ENCODE data around the gene OSGEP. TPM values are rescaled to one million over a fixed set of nuclear protein-coding genes. Genes with fewer than 3 reads are reported as not detected.

The OSGEP gene
- total RNA-seq, 1 donor from 2014 or later = 57.1 TPM

DNA sequence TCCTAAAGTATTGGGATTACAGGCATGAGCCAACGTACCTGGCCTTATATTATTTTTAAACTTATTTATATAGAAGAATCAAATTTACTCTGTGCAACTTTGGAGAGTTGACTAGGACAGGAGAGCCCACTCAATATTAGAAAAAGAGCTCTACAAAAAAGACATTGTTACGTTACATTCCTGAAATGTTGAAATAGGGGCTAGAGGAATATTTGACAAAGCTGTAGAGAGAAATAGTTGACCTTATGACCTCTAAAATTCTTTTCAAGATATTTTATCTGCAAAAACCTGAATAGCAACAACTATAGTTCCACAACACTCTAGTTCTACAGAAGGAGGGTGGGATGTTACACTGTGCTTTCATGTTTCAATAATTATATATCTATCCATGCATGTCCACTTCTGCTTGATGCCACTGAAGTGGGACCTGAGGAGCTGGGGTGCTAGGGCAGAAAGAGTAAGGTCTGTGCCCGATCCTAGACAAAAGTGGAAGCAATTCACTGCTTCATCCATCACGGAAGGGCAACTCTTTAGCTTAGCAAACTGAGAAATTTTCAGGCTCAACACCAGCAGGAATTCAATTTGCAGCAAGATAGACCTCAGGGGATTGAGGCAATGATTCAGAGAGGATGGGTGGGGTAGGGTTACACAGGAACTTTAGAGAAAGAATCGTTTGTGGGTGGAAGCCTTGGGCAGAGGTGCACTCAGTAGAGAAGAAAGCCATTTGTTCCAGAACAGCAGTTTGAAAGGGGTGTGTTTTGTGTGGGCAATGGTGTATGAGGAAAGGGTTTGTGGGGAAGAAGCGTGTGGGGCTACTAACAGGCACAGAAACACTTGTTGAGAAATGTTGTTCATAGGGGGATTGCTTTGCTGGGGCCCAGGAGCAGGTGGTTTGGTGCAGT is 34.7 kb upstream of the OSGEP start:
- Mint-ChIP-seq H3K27me3 (no peaks in the 10 kb centered on the region), H3K9me3 (peaks cover 9% of the 10 kb centered on the region), H3K27ac (peak overlapping the region; percentile 97), H3K4me1 (ENCODE audit: unreplicated experiment) (peaks cover 11% of the 10 kb centered on the region), H3K4me3 (peak overlapping the region; percentile 81), H3K36me3 (no peaks in the 10 kb centered on the region)
- DNase-seq (ENCODE audit: extremely low spot score, unreplicated experiment) = no peak
- TF ChIP-seq CTCF (conservative IDR thresholded peaks at IDR 0.05) = no peak

GRCh38 chr14:20487396-20487725 is 32.7 kb upstream of the OSGEP start:
- H3K4me3 Mint-ChIP-seq = no peak overlapping the region
- peaks cover 4% of the 10 kb centered on the region for H3K9me3 Mint-ChIP-seq
- peaks cover 6% of the 10 kb centered on the region for H3K4me1 Mint-ChIP-seq (ENCODE audit: unreplicated experiment)
- DNase-seq (ENCODE audit: extremely low spot score, unreplicated experiment) = no peak
- no peaks in the 10 kb centered on the region for H3K27me3 Mint-ChIP-seq
- H3K27ac Mint-ChIP-seq = no peak overlapping the region
- no peaks in the 10 kb centered on the region for H3K36me3 Mint-ChIP-seq
- TF ChIP-seq CTCF (conservative IDR thresholded peaks at IDR 0.05) = no peak

- H3K27ac Mint-ChIP-seq = no peak overlapping the region
- peaks cover 6% of the 10 kb centered on the region for H3K4me1 Mint-ChIP-seq (ENCODE audit: unreplicated experiment)
- DNase-seq (ENCODE audit: extremely low spot score, unreplicated experiment) = no peak
- no peak for TF ChIP-seq CTCF (conservative IDR thresholded peaks at IDR 0.05)
- no peaks in the 10 kb centered on the region for H3K27me3 Mint-ChIP-seq
- H3K9me3 Mint-ChIP-seq = peaks cover 4% of the 10 kb centered on the region
- no peaks in the 10 kb centered on the region for H3K36me3 Mint-ChIP-seq
- no peak overlapping the region for H3K4me3 Mint-ChIP-seq
These were observed 32.2 kb upstream of the OSGEP start for GRCh38 chr14:20486684-20487395.

- DNase-seq (ENCODE audit: extremely low spot score, unreplicated experiment) = no peak
- Mint-ChIP-seq H3K27ac (no peak overlapping the region), H3K27me3 (no peaks in the 10 kb centered on the region), H3K4me3 (no peak overlapping the region), H3K4me1 (ENCODE audit: unreplicated experiment) (peaks cover 6% of the 10 kb centered on the region), H3K36me3 (no peaks in the 10 kb centered on the region), H3K9me3 (peaks cover 4% of the 10 kb centered on the region)
- TF ChIP-seq CTCF (conservative IDR thresholded peaks at IDR 0.05) = no peak
These were observed 31.3 kb upstream of the OSGEP start for GRCh38 chr14:20485900-20486299.

GRCh38 chr14:20482382-20482781 is 27.8 kb upstream of the OSGEP start:
- no peaks in the 10 kb centered on the region for H3K4me1 Mint-ChIP-seq (ENCODE audit: unreplicated experiment)
- no peaks in the 10 kb centered on the region for H3K27me3 Mint-ChIP-seq
- DNase-seq (ENCODE audit: extremely low spot score, unreplicated experiment) = no peak
- H3K36me3 Mint-ChIP-seq = peaks cover 2% of the 10 kb centered on the region
- TF ChIP-seq CTCF (conservative IDR thresholded peaks at IDR 0.05) = no peak
- H3K9me3 Mint-ChIP-seq = no peaks in the 10 kb centered on the region
- H3K27ac Mint-ChIP-seq = no peak overlapping the region
- H3K4me3 Mint-ChIP-seq = no peak overlapping the region
